HEK293T (cell line): Measurements from ENCODE around the gene THRAP3.
A peak's percentile ranks its signal among the peaks of the same experiment; 100 is the strongest.

Experiments used
- CTCF ChIA-PET: fragments of 350-600 bp; formaldehyde crosslinking; extraction: SDS; loops from one replicate; lab custom pipeline; 2021; ENCODE audit warnings: antibody characterized with exemption, inconsistent platforms; lab: Yijun Ruan, JAX
- POLR2A ChIA-PET: fragments of 350-600 bp; formaldehyde crosslinking; extraction: SDS; loops from one replicate; lab custom pipeline; 2020; ENCODE audit warnings: antibody characterized with exemption, inconsistent platforms; lab: Yijun Ruan, JAX
- DNase-seq: peaks from one replicate; pipeline ENCODE4 v3.0.0; 2012; ENCODE audit warnings: mixed read lengths; ENCODE audit errors: extremely low spot score
- ARNT ChIP-seq: fragments of 450-650 bp; IDR thresholded peaks from 2 replicates; pipeline ENCODE4 v1.6.1; 2017; ENCODE audit warnings: mild to moderate bottlenecking
- BHLHE40 ChIP-seq: fragments of 450-650 bp; IDR thresholded peaks from 2 replicates; pipeline ENCODE4 v1.6.1; 2016; ENCODE audit warnings: mild to moderate bottlenecking, moderate library complexity, borderline replicate concordance
- CTBP1 ChIP-seq: fragments of 450-650 bp; IDR thresholded peaks from 2 replicates; pipeline ENCODE4 v1.6.1; 2016; ENCODE audit warnings: borderline replicate concordance
- ELF4 ChIP-seq: fragments of 450-650 bp; IDR thresholded peaks from 2 replicates; pipeline ENCODE4 v1.6.1; 2017; ENCODE audit warnings: antibody characterized with exemption
- FOXA1 ChIP-seq: fragments of 450-650 bp; IDR thresholded peaks from 2 replicates; pipeline ENCODE4 v1.6.1; 2016; ENCODE audit warnings: mild to moderate bottlenecking
- FOXK2 ChIP-seq: fragments of 450-650 bp; IDR thresholded peaks from 2 replicates; pipeline ENCODE4 v1.6.1; 2016; ENCODE audit warnings: mild to moderate bottlenecking
- FOXM1 ChIP-seq: fragments of 450-650 bp; IDR thresholded peaks from 2 replicates; pipeline ENCODE4 v1.6.1; 2017; ENCODE audit warnings: mild to moderate bottlenecking, borderline replicate concordance
- HDGF ChIP-seq: fragments of 450-650 bp; IDR thresholded peaks from 2 replicates; pipeline ENCODE4 v1.6.1; 2017; ENCODE audit warnings: antibody characterized with exemption, borderline replicate concordance
- L3MBTL2 ChIP-seq: fragments of 450-650 bp; conservative IDR thresholded peaks from 2 replicates; pipeline ENCODE4 v1.6.1; 2016; ENCODE audit warnings: mild to moderate bottlenecking
- LEF1 ChIP-seq: fragments of 450-650 bp; IDR thresholded peaks from 2 replicates; pipeline ENCODE4 v1.6.1; 2017; ENCODE audit warnings: mild to moderate bottlenecking, borderline replicate concordance
- NFRKB ChIP-seq: fragments of 450-650 bp; IDR thresholded peaks from 2 replicates; pipeline ENCODE4 v1.6.1; 2016; ENCODE audit warnings: mild to moderate bottlenecking, moderate library complexity
- PKNOX1 ChIP-seq: fragments of 450-650 bp; IDR thresholded peaks from 2 replicates; pipeline ENCODE4 v1.6.1; 2016
- SP1 ChIP-seq: fragments of 450-650 bp; IDR thresholded peaks from 2 replicates; pipeline ENCODE4 v1.6.1; 2017
- SUZ12 ChIP-seq: fragments of 450-650 bp; IDR thresholded peaks from 2 replicates; pipeline ENCODE4 v1.6.1; 2016; ENCODE audit warnings: mild to moderate bottlenecking
- TARDBP ChIP-seq: fragments of 450-650 bp; IDR thresholded peaks from 2 replicates; pipeline ENCODE4 v1.6.1; 2016
- ZNF384 ChIP-seq: fragments of 450-650 bp; IDR thresholded peaks from 2 replicates; pipeline ENCODE4 v1.6.1; 2016

THRAP3 gene

GRCh38 chr1:36276688-36277087, 52.4 kb downstream of the THRAP3 start:
- TF ChIP-seq CTBP1 (no peak), L3MBTL2 (no peak), BHLHE40 (no peak), SP1 (no peak), FOXM1 (no peak), HDGF (no peak), TARDBP (no peak), ARNT (no peak), PKNOX1 (no peak), NFRKB (no peak), FOXK2 (no peak)
- ChIA-PET POLR2A (no interaction called here), CTCF (no interaction called here)
- no peak for DNase-seq

GRCh38 chr1:36279110-36279788, 55.0 kb downstream of the THRAP3 start:
- no peak for DNase-seq
- TF ChIP-seq LEF1 (no peak), ZNF384 (no peak), SP1 (no peak), NFRKB (no peak), BHLHE40 (no peak), PKNOX1 (no peak), SUZ12 (no peak)
- POLR2A ChIA-PET = interaction anchor here (1.0 to 1.5 kb wide), 3 partner anchors 10 to 125 kb away, joined by 3 to 4 read pairs (median 3); partner anchors contain the start of gene THRAP3
- CTCF ChIA-PET = interaction anchor here (3.0 kb wide), 1 partner anchor 130 kb away, joined by 9 read pairs; the partner anchor contains the start of gene TRAPPC3

- ChIA-PET POLR2A (interaction anchor here (1.5 kb wide), 1 partner anchor 125 kb away, joined by 4 read pairs; no protein-coding TSS in a partner anchor), CTCF (interaction anchor here (0.6 to 3.0 kb wide), 2 partner anchors 14 to 130 kb away, joined by 4 to 9 read pairs; partner anchors contain the start of gene TRAPPC3)
- no peak for TF ChIP-seq HDGF
- no peak for TF ChIP-seq ELF4
- TF ChIP-seq CTBP1 = no peak
- TF ChIP-seq ARNT = no peak
- no peak for TF ChIP-seq NFRKB
- no peak for TF ChIP-seq BHLHE40
- TF ChIP-seq LEF1 = no peak
- TF ChIP-seq SUZ12 = no peak
- TF ChIP-seq PKNOX1 = no peak
- TF ChIP-seq FOXK2 = no peak
- TF ChIP-seq FOXA1 = no peak
- TF ChIP-seq L3MBTL2 = no peak
- DNase-seq = no peak
These were observed 55.6 kb downstream of the THRAP3 start for GRCh38 chr1:36279789-36280296.

- CTCF ChIA-PET = interaction anchor here (1.6 kb wide), 1 partner anchor 96 kb away, joined by 4 read pairs; no protein-coding TSS in a partner anchor
- POLR2A ChIA-PET = no interaction called here
- TF ChIP-seq L3MBTL2 (no peak), ELF4 (no peak), FOXM1 (no peak), NFRKB (no peak), ZNF384 (no peak)
- no peak for DNase-seq
These were observed 59.8 kb downstream of the THRAP3 start for GRCh38 chr1:36284061-36284460.

- no peak for DNase-seq
- ChIA-PET CTCF (no interaction called here), POLR2A (no interaction called here)
- no peak for TF ChIP-seq ZNF384
- no peak for TF ChIP-seq CTBP1
- TF ChIP-seq LEF1 = no peak
- TF ChIP-seq ARNT = no peak
- no peak for TF ChIP-seq NFRKB
- no peak for TF ChIP-seq FOXA1
- no peak for TF ChIP-seq L3MBTL2
- TF ChIP-seq SUZ12 = no peak
- no peak for TF ChIP-seq ELF4
- TF ChIP-seq TARDBP = no peak
These were observed 60.3 kb downstream of the THRAP3 start for GRCh38 chr1:36284517-36284916.

GRCh38 chr1:36285443-36286101, 61.3 kb downstream of the THRAP3 start:
- no peak for TF ChIP-seq FOXM1
- no peak for TF ChIP-seq TARDBP
- no peak for TF ChIP-seq FOXK2
- TF ChIP-seq HDGF = no peak
- no peak for TF ChIP-seq ELF4
- no peak for TF ChIP-seq NFRKB
- TF ChIP-seq BHLHE40 = no peak
- TF ChIP-seq FOXA1 = no peak
- no peak for TF ChIP-seq ARNT
- no peak for TF ChIP-seq LEF1
- no peak for TF ChIP-seq SUZ12
- ChIA-PET CTCF (interaction anchor here (0.6 to 1.7 kb wide), 15 partner anchors 8 to 1142 kb away, joined by 3 to 12 read pairs (median 4); partner anchors contain the start of genes THRAP3 and TRAPPC3), POLR2A (interaction anchor here (1.3 to 1.9 kb wide), 2 partner anchors 61 to 136 kb away, joined by 3 to 9 read pairs; partner anchors contain the start of gene THRAP3)
- peak; percentile 69 for DNase-seq
